Stimulated activated CD8-positive, alpha-beta memory T cell treated with anti-CD3 and anti-CD28 coated beads, Interleukin-2, amount 100 ng/mL, for 1 hour (primary cell): ENCODE data around the gene ZNF326.
"Not testable (repeated sequence)": the region's sequence is repeated elsewhere in the genome, so short reads cannot be mapped to it uniquely, and the experiment has no call there.

ENCODE experiments used
- DNase-seq, 2 donors: peaks; one replicate each; pipeline ENCODE4 v3.0.0-alpha.2; 2020; ENCODE audit warnings: low read depth in 2 of 2

Gene ZNF326

GRCh38 chr1:89996450-89997110 lies 1.7 kb downstream of the ZNF326 start:
- no peak for DNase-seq

GRCh38 chr1:89997152-89997551 lies 2.2 kb downstream of the ZNF326 start:
- DNase-seq: not testable (repeated sequence)

DNA sequence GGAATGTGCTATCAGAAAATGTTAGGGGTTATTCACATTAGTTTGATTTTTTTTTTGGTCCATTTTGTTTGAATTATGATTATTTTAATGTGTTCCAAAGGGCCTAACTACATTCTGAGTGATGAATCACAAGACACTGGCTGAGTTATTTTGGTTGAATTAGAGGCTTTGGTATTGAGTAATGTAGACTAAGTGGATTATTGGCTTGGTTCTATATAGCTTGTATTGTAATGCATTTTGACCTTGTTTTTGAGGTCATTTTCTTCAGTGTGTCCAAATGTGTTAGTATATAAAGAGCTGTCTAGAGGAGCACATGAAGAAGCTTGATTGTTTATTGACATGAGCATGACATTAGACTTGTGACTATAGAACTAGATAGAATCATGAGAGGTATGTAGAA lies 3.4 kb downstream of the ZNF326 start:
- no peak for DNase-seq

DNA sequence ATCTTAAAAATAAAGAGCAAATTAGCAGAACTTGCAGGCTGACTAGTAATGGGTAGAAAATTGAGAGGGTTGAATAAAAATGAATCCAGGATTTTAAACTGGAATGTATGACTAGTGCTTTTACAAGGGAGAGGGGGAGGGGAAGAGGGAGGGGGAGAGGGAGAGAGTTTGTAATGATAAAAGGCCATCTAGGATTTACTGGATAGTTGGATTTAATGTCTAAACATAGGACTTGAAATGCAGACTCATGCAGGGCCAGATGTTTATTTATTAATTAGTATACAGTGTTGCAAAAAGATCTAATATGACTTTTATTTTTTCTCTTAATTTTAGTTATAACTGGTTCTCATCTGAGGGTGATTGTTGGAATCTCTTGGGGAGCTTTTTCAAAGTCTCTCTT lies 4.3 kb downstream of the ZNF326 start:
- DNase-seq: no peak

GRCh38 chr1:89999628-90000027 lies 4.7 kb downstream of the ZNF326 start:
- no peak for DNase-seq

- DNase-seq: no peak
Observed at GRCh38 chr1:90000934-90001676, 6.2 kb downstream of the ZNF326 start.

DNA sequence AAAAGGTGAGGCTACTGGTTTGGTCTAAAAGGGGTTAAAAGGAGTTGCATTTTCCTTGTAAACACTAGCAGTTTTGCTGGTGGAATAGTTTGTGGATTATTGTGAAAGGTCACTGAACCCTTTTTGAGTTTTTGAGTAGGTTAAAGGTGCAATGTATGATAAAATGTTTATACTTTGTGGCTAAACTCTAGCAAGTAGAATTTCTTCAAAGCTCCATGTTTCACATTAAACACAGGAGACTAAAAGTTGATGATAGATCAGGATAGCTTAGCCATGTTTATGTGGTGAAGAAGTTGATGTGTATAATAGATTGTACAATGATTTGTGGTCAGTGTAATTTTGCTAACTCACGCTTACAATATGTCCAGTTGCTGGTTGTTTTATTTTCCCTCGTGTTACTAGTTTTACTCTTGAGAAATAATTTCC lies 13.1 kb downstream of the ZNF326 start:
- DNase-seq: no peak

DNA sequence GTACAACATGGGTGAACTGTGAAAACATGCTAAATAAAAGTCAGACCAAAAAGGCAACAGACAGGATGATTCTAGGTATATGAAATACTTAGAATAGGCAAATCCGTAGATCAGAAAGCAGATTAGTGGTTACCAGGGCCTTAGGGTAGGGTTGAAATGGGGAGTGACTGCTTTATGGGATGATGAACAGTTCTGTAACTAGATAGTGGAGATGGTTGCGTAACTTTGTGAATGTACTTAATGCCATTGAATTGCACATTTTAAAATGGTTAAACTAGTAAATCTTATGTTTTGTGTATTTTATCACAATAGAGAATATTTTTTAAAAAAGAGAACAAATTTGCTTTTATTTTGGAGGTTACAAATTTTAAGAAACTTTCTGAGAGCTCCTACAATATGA lies 17.4 kb downstream of the ZNF326 start:
- DNase-seq: no peak

GRCh38 chr1:90023691-90024090 lies 28.8 kb downstream of the ZNF326 start:
- DNase-seq: no peak

- no peak for DNase-seq
Observed at GRCh38 chr1:90027281-90027680, 32.4 kb downstream of the ZNF326 start.

DNA sequence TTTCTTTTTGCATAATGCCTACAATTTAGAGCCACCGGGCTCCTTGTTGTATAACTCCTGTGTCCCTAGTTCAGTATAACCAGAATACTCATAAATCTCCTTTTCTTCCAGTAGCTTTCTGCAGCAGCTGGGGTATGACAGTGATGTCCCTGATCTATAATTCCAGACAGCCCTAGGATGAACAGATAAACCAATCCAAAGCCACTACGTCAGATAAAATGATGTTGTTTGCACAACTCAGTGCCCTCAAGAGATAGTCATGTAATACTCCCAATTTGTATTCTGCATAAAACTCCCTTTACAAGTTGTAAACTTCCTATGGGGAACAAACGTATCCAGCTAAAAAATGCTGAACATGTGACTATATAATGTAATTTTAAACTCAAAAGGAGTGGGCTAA lies 44.7 kb downstream of the ZNF326 start:
- no peak for DNase-seq

DNA sequence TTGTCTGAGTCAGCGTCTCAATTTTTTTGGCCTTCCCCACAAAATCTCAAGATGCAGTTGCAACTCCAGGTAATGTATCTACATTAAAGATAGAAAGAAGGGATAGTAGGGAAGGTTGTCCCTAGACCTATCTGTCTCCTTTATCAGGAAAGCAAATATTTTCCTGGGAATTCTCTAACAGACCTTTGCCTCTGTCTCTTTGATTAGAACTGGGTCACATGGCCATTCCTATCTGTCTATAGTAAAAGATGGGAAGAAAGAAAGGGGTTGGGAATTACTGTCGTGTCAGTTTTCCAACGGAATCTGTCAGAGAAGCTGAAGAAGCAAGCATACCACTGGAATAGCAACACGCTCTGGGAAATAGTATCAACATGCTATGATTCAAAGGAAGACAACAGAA lies 48.7 kb downstream of the ZNF326 start:
- no peak for DNase-seq

GRCh38 chr1:90044346-90044745 lies 49.4 kb downstream of the ZNF326 start:
- no peak for DNase-seq

DNA sequence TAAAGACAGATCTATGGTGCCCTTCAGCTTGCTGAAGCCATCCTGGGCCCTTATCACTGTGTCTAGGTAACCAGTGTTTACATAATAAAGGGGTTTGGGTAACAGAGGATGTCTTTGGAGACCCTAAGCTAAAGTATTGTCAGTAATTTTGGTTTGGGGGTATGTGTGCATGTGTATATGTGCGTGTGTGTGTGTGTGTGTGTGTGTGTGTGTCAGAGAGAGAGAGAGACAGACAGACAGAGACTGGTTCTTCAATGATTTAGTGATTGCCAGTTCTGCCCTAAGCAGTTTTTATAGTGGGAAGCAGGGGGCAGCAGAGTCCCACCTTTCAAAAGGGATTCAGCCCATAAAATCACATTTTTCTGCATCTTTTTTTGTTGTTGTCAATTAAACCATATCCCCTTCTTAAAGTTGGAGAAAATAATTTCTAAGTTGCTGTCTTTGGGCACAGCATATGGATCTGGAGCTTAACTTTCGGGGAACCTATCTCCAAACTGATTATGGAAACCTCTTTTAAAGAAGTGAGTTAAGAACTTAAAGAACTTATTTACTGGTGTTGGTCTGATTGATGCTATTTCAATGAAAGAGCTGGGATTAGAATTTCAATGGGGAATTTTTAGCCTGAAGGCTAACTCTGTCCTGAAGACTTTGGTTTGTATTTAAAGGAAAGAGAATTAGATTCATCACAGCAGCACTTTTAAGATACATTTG lies 51.1 kb downstream of the ZNF326 start:
- no peak for DNase-seq

DNA sequence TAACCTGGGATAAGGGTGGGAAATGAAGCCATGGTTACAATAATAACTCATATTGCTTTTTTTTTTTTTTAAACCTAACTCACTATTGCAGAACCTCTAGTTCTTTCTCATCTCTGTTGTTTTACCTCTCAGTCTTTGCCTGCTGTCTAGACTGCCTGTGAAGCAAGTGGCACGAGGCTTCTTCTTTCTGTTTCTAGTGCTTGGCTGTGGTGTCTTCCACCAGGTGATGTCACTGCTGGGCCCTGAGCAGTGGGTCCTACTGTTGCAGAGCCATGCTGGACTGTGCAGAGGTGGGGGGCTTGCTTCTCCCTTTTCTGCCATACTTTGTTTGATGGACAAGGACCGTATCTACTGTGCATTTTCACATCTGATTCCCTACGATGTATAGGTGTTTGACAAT lies 51.7 kb downstream of the ZNF326 start:
- no peak for DNase-seq

DNA sequence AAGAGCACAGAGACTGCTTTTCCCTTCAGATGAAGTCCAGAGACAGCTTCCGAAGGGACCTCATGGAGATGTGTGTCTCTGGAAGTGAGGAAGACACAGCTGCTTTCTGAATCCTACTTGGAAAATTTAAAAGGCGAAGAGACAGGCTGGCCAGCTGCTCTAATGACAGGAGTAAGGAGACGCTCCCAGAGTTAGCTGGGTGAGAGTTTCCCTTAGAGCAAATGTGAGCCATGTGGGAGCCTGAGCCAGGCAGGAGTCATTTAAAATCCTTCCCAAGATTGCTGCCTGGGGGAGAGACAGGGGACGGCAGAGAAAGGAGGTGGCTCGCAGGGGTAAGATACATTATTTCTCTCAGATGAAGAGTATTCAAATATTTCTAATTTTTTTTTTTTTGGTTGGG lies 53.1 kb downstream of the ZNF326 start:
- DNase-seq: no peak

DNA sequence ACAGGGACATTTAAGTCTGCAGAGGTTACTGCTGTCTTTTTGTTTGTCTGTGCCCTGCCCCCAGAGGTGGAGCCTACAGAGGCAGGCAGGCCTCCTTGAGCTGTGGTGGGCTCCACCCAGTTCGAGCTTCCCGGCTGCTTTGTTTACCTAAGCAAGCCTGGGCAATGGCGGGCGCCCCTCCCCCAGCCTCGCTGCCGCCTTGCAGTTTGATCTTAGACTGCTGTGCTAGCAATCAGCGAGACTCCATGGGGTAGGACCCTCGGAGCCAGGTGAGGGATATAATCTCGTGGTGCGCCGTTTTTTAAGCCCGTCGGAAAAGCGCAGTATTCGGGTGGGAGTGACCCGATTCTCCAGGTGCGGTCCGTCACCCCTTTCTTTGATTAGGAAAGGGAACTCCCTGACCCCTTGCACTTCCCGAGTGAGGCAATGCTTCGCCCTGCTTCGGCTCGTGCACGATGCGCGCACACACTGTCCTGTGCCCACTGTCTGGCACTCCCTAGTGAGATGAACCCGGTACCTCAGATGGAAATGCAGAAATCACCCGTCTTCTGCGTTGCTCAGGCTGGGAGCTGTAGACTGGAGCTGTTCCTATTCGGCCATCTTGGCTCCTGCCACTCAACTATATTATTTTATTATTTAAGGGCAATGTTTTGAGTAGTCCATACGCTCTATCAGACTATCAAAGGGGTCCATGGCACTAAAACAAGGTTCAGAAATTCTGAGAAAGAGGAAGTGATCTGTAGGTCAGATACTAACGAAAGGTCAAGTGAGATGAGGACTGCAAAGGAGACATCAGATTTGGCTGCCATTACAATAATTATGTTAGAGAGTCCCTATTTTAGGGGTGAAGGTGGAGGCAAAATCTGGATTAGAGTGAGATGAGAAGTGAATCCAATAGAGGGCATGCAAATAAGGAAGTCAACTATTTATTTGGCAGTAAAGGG lies 68.1 kb downstream of the ZNF326 start:
- not testable (repeated sequence) for DNase-seq

DNA sequence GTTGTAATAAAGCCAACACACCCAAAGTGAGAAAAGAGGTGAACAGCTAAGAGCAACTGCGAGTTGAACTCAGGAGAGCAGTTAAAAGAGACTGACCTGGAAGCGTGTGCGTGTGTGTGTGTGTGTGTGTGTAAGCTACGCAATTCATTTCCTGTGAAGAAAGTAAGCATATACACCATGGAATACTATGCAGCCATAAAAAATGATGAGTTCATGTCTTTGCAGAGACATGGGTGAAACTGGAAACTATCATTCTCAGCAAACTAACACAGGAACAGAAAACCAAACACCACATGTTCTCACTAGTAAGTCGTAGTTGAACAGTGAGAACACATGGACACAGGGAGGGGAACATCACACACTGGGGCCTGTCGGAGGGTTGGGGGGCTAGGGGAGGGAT lies 69.2 kb downstream of the ZNF326 start:
- not testable (repeated sequence) for DNase-seq

- no peak for DNase-seq
Observed at GRCh38 chr1:90067194-90067931, 72.5 kb downstream of the ZNF326 start.

DNA sequence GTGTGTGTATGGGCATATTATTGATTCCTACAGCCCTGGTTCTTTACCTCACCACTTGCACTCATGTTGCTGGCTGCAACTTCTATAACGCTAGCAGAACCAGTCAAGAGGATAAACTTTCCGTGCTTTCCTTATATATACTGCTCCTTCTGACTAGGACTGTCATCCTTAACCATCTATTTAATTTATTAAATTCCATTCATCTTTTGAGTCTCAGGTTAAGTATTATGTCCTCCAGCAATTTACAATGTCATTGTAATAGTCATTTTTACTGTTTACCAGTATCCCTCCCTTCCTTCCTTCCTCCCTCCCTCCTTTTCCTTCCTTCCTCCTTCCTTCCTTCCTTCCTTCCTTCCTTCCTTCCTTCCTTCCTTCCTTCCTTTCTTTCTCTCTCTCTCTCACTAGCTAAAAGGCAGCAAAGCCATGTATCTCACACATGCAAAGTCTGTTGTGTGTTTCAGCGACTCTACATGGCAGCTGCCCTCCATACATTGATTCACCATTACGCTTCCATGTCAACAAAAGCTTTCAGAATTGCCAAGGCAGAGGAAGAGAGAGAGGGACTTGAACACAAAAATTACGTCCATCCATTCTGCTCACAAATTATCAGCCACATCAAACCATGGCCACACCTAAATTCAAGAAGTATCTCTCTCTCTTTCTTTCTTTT lies 73.8 kb downstream of the ZNF326 start:
- DNase-seq: no peak

GRCh38 chr1:90074137-90074536 lies 79.2 kb downstream of the ZNF326 start:
- DNase-seq: no peak
